Measurements from ENCODE around the gene PRXL2A.

GRCh38 chr10:80461208-80462183 is 53.1 kb downstream of the PRXL2A start:
- TF ChIP-seq POLR2AphosphoS2 (IDR thresholded peaks at IDR 0.05; ENCODE audit: low read depth, low read length) (no peak), CTCF (IDR thresholded peaks at IDR 0.05 in 2 of 3, conservative IDR thresholded peaks at IDR 0.05 in 1 of 3; ENCODE audit: control insufficient read depth in 2 of 3, extremely low read depth in 1 of 3, insufficient read depth in 1 of 3, low read depth in 3 of 3, low read length in 3 of 3) (no peak), EZH2 (IDR thresholded peaks at IDR 0.05; ENCODE audit: borderline replicate concordance, control insufficient read depth, low read depth, low read length) (no peak), ZSCAN29 (IDR thresholded peaks at IDR 0.05) (no peak), HDGF (IDR thresholded peaks at IDR 0.05) (no peak), POLR2A (IDR thresholded peaks at IDR 0.05; ENCODE audit: low read depth, low read length) (no peak), MAX (IDR thresholded peaks at IDR 0.05; ENCODE audit: low read depth, low read length) (no peak), WRNIP1 (IDR thresholded peaks at IDR 0.05; ENCODE audit: borderline replicate concordance, low read depth, low read length) (no peak), HDAC2 (IDR thresholded peaks at IDR 0.05) (no peak), GATAD2B (conservative IDR thresholded peaks at IDR 0.05; ENCODE audit: low read depth) (no peak)

Measured in GM12878 (cell line).